Measurements from ENCODE around the gene GALNT14. TPM values are rescaled to one million over a fixed set of nuclear protein-coding genes. Genes with fewer than 3 reads are reported as not detected.

The GALNT14 gene
- total and polyA plus RNA-seq, 2 of the 8 experiments (the other 6 are each of a cell fraction or from before 2014, with no cell fraction given): 13.0 to 13.7 TPM

DNA sequence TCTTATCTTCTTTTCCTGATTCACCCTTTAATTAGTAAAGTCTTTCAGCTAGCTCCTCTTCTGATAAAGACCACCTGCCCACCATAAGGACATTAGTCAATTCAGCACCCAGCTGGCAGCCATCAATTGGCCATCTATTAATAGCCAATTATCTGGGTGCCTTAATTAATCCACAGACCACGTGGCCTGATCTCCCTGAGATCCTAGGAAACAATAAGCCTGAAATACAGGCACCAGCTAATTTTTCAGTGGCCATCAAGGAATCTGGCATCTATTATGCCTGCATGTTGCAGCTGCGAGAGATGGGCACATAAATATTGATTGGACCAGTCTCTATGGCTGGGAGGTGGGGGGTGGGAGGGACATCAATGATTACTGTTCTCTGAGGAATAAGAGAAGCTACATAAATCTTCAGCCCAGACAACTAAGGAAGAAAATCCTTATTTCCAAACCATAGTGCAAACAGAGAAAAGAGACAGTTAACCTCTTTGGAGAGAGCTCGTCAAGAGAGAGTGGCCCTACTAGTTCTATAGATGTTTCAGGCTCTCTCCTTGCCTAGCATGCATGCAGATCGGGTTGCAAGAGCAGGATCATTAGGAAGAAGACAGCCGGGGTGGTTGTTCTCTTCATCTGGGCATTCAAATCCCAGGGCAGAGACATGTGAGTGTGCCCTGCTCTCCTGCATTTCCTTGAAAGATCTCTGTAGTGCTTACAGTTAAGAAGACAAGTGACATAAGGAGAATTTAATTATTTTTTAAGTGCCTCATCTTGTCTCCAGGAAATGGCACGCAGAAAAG lies 8.7 kb downstream of the GALNT14 start:
- Histone ChIP-seq H3K4me3 (ENCODE audit: extremely low read depth in 1 of 4, insufficient read depth in 2 of 4, low read depth in 3 of 4, low read length in 4 of 4) (no peak overlapping the region), H4K8ac (ENCODE audit: extremely low read depth, insufficient read depth, low read length) (no peak overlapping the region), H2BK120ac (replicated peaks; ENCODE audit: low read depth, low read length) (no peak overlapping the region), H2BK5ac (ENCODE audit: low read depth, low read length) (no peak overlapping the region), H2BK15ac (ENCODE audit: low read length) (no peak overlapping the region), H3K18ac (ENCODE audit: extremely low read depth, low read length) (no peak overlapping the region), H3K79me2 (ENCODE audit: control insufficient read depth in 1 of 2, insufficient read depth in 2 of 2, low read length in 2 of 2) (no peaks in the 10 kb centered on the region), H2BK20ac (ENCODE audit: low read length) (no peak overlapping the region), H3K23me2 (ENCODE audit: low read depth, low read length) (no peaks in the 10 kb centered on the region), H3K27ac (ENCODE audit: low read depth, low read length) (no peak overlapping the region), H4K5ac (ENCODE audit: insufficient read length, low read depth, low read length) (no peak overlapping the region), H3K9me3 (ENCODE audit: insufficient read depth in 2 of 2, low read depth in 1 of 2, low read length in 1 of 2) (no peaks in the 10 kb centered on the region), H3K14ac (ENCODE audit: insufficient read length) (no peak overlapping the region), H3K56ac (replicated peaks; ENCODE audit: insufficient read length, low read depth, low read length) (no peak overlapping the region), H4K91ac (replicated peaks; ENCODE audit: insufficient read length, low read length) (no peak overlapping the region), H3K4me1 (replicated peaks in 1 of 4; ENCODE audit: control insufficient read depth in 3 of 4, insufficient read depth in 4 of 4, low read length in 3 of 4) (peaks cover 2 to 25% (median 9%) of the 10 kb centered on the region in 4 experiments; a peak in 5 of 7 replicates), H3K36me3 (ENCODE audit: control insufficient read depth in 2 of 4, insufficient read depth in 4 of 4, low read length in 3 of 4) (no peaks in the 10 kb centered on the region), H2BK12ac (ENCODE audit: low read depth, low read length) (no peak overlapping the region), H2AK5ac (ENCODE audit: low read depth, low read length) (no peak overlapping the region), H4K20me1 (replicated peaks in 1 of 2; ENCODE audit: control insufficient read depth in 1 of 2, insufficient read depth in 2 of 2, low read length in 2 of 2) (no peaks in the 10 kb centered on the region), H2AFZ (ENCODE audit: low read length) (no peak overlapping the region), H3K4ac (replicated peaks; ENCODE audit: insufficient read length, low read depth, low read length) (no peak overlapping the region), H3K9ac (replicated peaks in 1 of 4; ENCODE audit: extremely low read depth in 1 of 4, low read depth in 3 of 4, low read length in 3 of 4) (no peak overlapping the region), H3K27me3 (replicated peaks in 1 of 4; ENCODE audit: control insufficient read depth in 3 of 4, extremely low read depth in 1 of 4, insufficient read depth in 3 of 4, low read length in 3 of 4) (no peaks in the 10 kb centered on the region), H3K23ac (ENCODE audit: insufficient read length) (no peak overlapping the region), H3K4me2 (ENCODE audit: insufficient read depth in 1 of 2, low read depth in 2 of 2, low read length in 2 of 2) (no peak overlapping the region), H3K79me1 (ENCODE audit: low read depth, low read length) (no peaks in the 10 kb centered on the region; the same call in none of the 2 replicates)
- POLR2A ChIA-PET (ENCODE audit: partially characterized antibody): no interaction called here
- DNase-seq (ENCODE audit: low read depth in 1 of 2, low spot score in 2 of 2): no peak
- no peak for FAIRE-seq
- WGBS, 2 experiments (ENCODE audit: extremely low coverage in 1 of 2, insufficient coverage in 1 of 2, insufficient read length in 1 of 2, insufficient replicate concordance in 2 of 2, low coverage in 1 of 2, low lambda C conversion rate in 2 of 2, missing lambda C conversion rate in 1 of 2): 79% methylated on average over 6 of the region's 6 CpGs; no CpG with 5 or more reads in 1 of the 2 experiments
- CTCF ChIA-PET (ENCODE audit: partially characterized antibody): interaction anchor here (0.6 to 3.7 kb wide), 10 partner anchors 9 to 418 kb away, joined by 3 to 15 read pairs (median 4); partner anchors contain the start of gene GALNT14
- no peak for TF ChIP-seq HDAC2 (IDR thresholded peaks at IDR 0.05; ENCODE audit: borderline replicate concordance in 1 of 2, low read depth in 2 of 2, low read length in 2 of 2)
- TF ChIP-seq BRCA1 (IDR thresholded peaks at IDR 0.05; ENCODE audit: low read depth, low read length): no peak
- TF ChIP-seq RFX5 (IDR thresholded peaks at IDR 0.05; ENCODE audit: borderline replicate concordance, low read depth, low read length): no peak
- no peak for TF ChIP-seq GABPA (IDR thresholded peaks at IDR 0.05; ENCODE audit: borderline replicate concordance, insufficient read depth, low read length)
- no peak for TF ChIP-seq MAX (IDR thresholded peaks at IDR 0.05)
- no peak for TF ChIP-seq EP300 (IDR thresholded peaks at IDR 0.05; ENCODE audit: borderline replicate concordance in 1 of 2, low read depth in 2 of 2, low read length in 2 of 2)
- TF ChIP-seq, protein P1, sequence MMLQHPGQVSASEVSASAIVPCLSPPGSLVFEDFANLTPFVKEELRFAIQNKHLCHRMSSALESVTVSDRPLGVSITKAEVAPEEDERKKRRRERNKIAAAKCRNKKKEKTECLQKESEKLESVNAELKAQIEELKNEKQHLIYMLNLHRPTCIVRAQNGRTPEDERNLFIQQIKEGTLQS (IDR thresholded peaks at IDR 0.05; ENCODE audit: insufficient read depth, low read depth, low read length): no peak
- TF ChIP-seq ATF2 (IDR thresholded peaks at IDR 0.05; ENCODE audit: low read length): no peak

Measured in H1 (cell line).